SKM-1 (cell line): Measurements from ENCODE around the gene C9orf153.

Experiments
- DNase-seq: peaks from one replicate; lab custom pipeline; 2025; ENCODE audit not compliant: unreplicated experiment; lab: John Stamatoyannopoulos, UW

The C9orf153 gene

GRCh38 chr9:86272221-86272620 lies 12.8 kb upstream of the C9orf153 start:
- no peak for DNase-seq

- no peak for DNase-seq
These were observed 4.4 kb upstream of the C9orf153 start for GRCh38 chr9:86263876-86264275.

GRCh38 chr9:86262492-86262891 lies 3.0 kb upstream of the C9orf153 start:
- no peak for DNase-seq

GRCh38 chr9:86257391-86257790 lies 2.1 kb downstream of the C9orf153 start:
- DNase-seq = no peak

- DNase-seq = no peak
These were observed 2.8 kb downstream of the C9orf153 start for GRCh38 chr9:86256653-86257052.

GRCh38 chr9:86253577-86253976 lies 5.9 kb downstream of the C9orf153 start:
- no peak for DNase-seq

GRCh38 chr9:86252870-86253269 lies 6.6 kb downstream of the C9orf153 start:
- DNase-seq = no peak

- no peak for DNase-seq
These were observed 9.3 kb downstream of the C9orf153 start for GRCh38 chr9:86250123-86250522.

- no peak for DNase-seq
These were observed 10.7 kb downstream of the C9orf153 start for GRCh38 chr9:86248746-86249145.

- no peak for DNase-seq
These were observed 12.7 kb downstream of the C9orf153 start for GRCh38 chr9:86246752-86247161.

GRCh38 chr9:86242071-86242470 lies 17.4 kb downstream of the C9orf153 start:
- no peak for DNase-seq

- no peak for DNase-seq
These were observed 18.2 kb downstream of the C9orf153 start for GRCh38 chr9:86241216-86241615.

- no peak for DNase-seq
These were observed 20.3 kb downstream of the C9orf153 start for GRCh38 chr9:86238861-86239770.

- no peak for DNase-seq
These were observed 28.6 kb downstream of the C9orf153 start for GRCh38 chr9:86230858-86231257.

GRCh38 chr9:86222667-86223066 lies 36.8 kb downstream of the C9orf153 start:
- no peak for DNase-seq

- DNase-seq = no peak
These were observed 39.9 kb downstream of the C9orf153 start for GRCh38 chr9:86219606-86220005.

GRCh38 chr9:86217076-86217755 lies 42.2 kb downstream of the C9orf153 start:
- DNase-seq = no peak

- DNase-seq = no peak
These were observed 52.3 kb downstream of the C9orf153 start for GRCh38 chr9:86207193-86207592.

- peak; percentile 3 for DNase-seq
These were observed 57.0 kb downstream of the C9orf153 start for GRCh38 chr9:86202338-86202882.

- DNase-seq = no peak
These were observed 57.8 kb downstream of the C9orf153 start for GRCh38 chr9:86201474-86202337.

- no peak for DNase-seq
These were observed 58.8 kb downstream of the C9orf153 start for GRCh38 chr9:86200599-86201162.
